Measurements from ENCODE around the gene SCD. TPM values are rescaled to one million over a fixed set of nuclear protein-coding genes. Genes with fewer than 3 reads are reported as not detected.

Gene SCD
- total RNA-seq, 1 donor from 2014 or later = 589 TPM

DNA sequence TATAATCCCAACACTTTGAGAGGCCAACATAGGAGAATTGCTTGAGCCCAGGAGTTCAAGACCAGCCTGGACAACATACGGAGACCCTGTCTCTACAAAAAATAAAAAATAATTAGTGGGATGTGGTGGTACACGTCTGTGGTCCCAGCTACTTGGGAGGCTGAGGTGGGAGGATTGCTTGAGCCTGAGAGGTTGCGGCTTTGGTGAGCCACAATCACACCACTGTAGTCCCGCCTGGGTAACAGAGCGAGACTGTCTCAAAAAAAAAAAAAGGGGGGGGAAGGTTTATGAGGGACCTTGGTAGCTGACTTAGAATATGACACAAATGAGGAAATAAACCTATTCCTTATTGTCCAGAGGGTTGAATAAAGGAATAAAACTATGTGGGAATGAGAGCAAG, 30.8 kb downstream of the SCD start:
- Mint-ChIP-seq H3K4me1 (ENCODE audit: low read depth, unreplicated experiment) (peaks cover 6% of the 10 kb centered on the region), H3K36me3 (ENCODE audit: unreplicated experiment) (peaks cover 9% of the 10 kb centered on the region), H3K27me3 (ENCODE audit: unreplicated experiment) (no peaks in the 10 kb centered on the region), H3K4me3 (ENCODE audit: unreplicated experiment) (no peak overlapping the region), H3K9me3 (ENCODE audit: unreplicated experiment) (no peaks in the 10 kb centered on the region), H3K27ac (ENCODE audit: unreplicated experiment) (no peak overlapping the region)
- no peak for DNase-seq
- no peak for TF ChIP-seq CTCF (IDR thresholded peaks at IDR 0.05; ENCODE audit: partially characterized antibody, unreplicated experiment)

DNA sequence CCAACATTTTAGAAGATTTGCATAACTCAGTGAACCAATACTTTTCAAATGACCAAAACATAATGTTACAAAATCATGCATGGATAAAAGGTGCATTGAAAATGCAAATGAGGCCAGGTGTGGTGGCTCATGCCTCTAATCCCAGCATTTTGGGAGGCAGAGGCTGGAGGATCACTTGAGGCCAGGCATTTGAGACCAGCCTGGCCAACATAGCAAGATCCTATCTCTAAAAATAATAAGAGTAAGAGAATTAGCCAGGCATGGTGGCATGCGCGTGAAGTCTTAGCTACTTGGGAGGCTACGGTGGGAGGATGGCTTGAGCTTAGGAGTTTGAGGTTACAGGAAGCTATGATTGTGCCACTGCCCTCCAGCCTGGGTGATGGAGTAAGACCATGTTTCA, 33.4 kb downstream of the SCD start:
- Mint-ChIP-seq H3K27ac (ENCODE audit: unreplicated experiment) (no peak overlapping the region), H3K9me3 (ENCODE audit: unreplicated experiment) (peaks cover 2% of the 10 kb centered on the region), H3K36me3 (ENCODE audit: unreplicated experiment) (peaks cover 9% of the 10 kb centered on the region), H3K4me1 (ENCODE audit: low read depth, unreplicated experiment) (peaks cover 6% of the 10 kb centered on the region), H3K27me3 (ENCODE audit: unreplicated experiment) (no peaks in the 10 kb centered on the region), H3K4me3 (ENCODE audit: unreplicated experiment) (no peak overlapping the region)
- TF ChIP-seq CTCF (IDR thresholded peaks at IDR 0.05; ENCODE audit: partially characterized antibody, unreplicated experiment) = no peak
- no peak for DNase-seq

- Mint-ChIP-seq H3K4me3 (ENCODE audit: unreplicated experiment) (no peak overlapping the region), H3K27ac (ENCODE audit: unreplicated experiment) (no peak overlapping the region), H3K9me3 (ENCODE audit: unreplicated experiment) (peaks cover 3% of the 10 kb centered on the region), H3K4me1 (ENCODE audit: low read depth, unreplicated experiment) (no peaks in the 10 kb centered on the region), H3K27me3 (ENCODE audit: unreplicated experiment) (no peaks in the 10 kb centered on the region), H3K36me3 (ENCODE audit: unreplicated experiment) (peaks cover 17% of the 10 kb centered on the region)
- no peak for TF ChIP-seq CTCF (IDR thresholded peaks at IDR 0.05; ENCODE audit: partially characterized antibody, unreplicated experiment)
- DNase-seq = no peak
Observed at GRCh38 chr10:100382553-100382952, 35.5 kb downstream of the SCD start.

DNA sequence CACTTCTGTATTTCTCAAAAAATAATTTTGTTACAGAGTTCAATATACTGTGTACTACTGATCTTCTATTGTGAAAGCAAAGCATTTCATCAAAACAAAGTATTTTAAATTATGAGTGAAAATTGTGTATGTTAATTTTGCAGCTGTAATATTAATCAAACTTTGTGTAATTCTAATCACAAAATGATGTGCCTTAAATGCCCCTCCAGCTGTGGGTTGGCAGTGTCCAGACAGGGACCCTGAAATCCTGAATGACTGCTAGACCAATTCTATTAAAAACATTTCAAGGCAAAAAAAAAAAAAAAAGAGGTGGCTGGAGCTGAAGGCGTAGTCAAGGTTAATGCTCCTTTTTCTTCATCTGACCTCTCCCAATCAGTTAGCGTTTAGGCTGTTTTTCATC, 36.2 kb downstream of the SCD start:
- no peak for DNase-seq
- Mint-ChIP-seq H3K27ac (ENCODE audit: unreplicated experiment) (no peak overlapping the region), H3K27me3 (ENCODE audit: unreplicated experiment) (no peaks in the 10 kb centered on the region), H3K4me1 (ENCODE audit: low read depth, unreplicated experiment) (no peaks in the 10 kb centered on the region), H3K36me3 (ENCODE audit: unreplicated experiment) (peaks cover 24% of the 10 kb centered on the region), H3K4me3 (ENCODE audit: unreplicated experiment) (no peak overlapping the region), H3K9me3 (ENCODE audit: unreplicated experiment) (peaks cover 6% of the 10 kb centered on the region)
- TF ChIP-seq CTCF (IDR thresholded peaks at IDR 0.05; ENCODE audit: partially characterized antibody, unreplicated experiment) = no peak

GRCh38 chr10:100391163-100392002, 44.4 kb downstream of the SCD start:
- Mint-ChIP-seq H3K9me3 (ENCODE audit: unreplicated experiment) (peaks cover 3% of the 10 kb centered on the region), H3K27me3 (ENCODE audit: unreplicated experiment) (no peaks in the 10 kb centered on the region), H3K4me3 (ENCODE audit: unreplicated experiment) (no peak overlapping the region), H3K36me3 (ENCODE audit: unreplicated experiment) (peaks cover 17% of the 10 kb centered on the region), H3K27ac (ENCODE audit: unreplicated experiment) (no peak overlapping the region), H3K4me1 (ENCODE audit: low read depth, unreplicated experiment) (no peaks in the 10 kb centered on the region)
- no peak for TF ChIP-seq CTCF (IDR thresholded peaks at IDR 0.05; ENCODE audit: partially characterized antibody, unreplicated experiment)
- no peak for DNase-seq

Measured in glutamatergic neuron (in vitro differentiated cells).